ENCODE data around the gene DLX4. TPM values are rescaled to one million over a fixed set of nuclear protein-coding genes. Genes with fewer than 3 reads are reported as not detected.

The DLX4 gene
- total and polyA plus RNA-seq, 2 donors (not counting 3 experiments of a cell fraction or from before 2014, with no cell fraction given): not detected

GRCh38 chr17:49989518-49989880 lies 20.5 kb downstream of the DLX4 start:
- H4K20me1 ChIP-seq (replicated peaks; ENCODE audit: control insufficient read depth, extremely low read depth, insufficient read depth, low read length): no peaks in the 10 kb centered on the region
- ChIA-PET POLR2A (no interaction called here), CTCF (interaction anchor here (1.7 to 7.5 kb wide), 4 partner anchors 7 to 109 kb away, joined by 5 to 63 read pairs (median 10); partner anchors contain the start of gene DLX3)
- BruUV-seq (replicated peaks): no TSS peak
- H3K79me2 ChIP-seq (ENCODE audit: control insufficient read depth, insufficient read depth, low read length): no peaks in the 10 kb centered on the region
- intact Hi-C loops (cut with micrococcal nuclease): no loop called here
- DNase-seq (ENCODE audit: low read depth, low spot score): no peak
- H3K9me1 ChIP-seq (replicated peaks; ENCODE audit: control insufficient read depth, extremely low read depth, insufficient read depth, low read length): no peaks in the 10 kb centered on the region
- no peak for TF ChIP-seq GATA2 (IDR thresholded peaks at IDR 0.05; ENCODE audit: insufficient read depth, insufficient read length, low read depth, low read length)
- no peak for TF ChIP-seq CTCF (IDR thresholded peaks at IDR 0.05; ENCODE audit: extremely low read depth in 1 of 2, insufficient read depth in 1 of 2, low read depth in 1 of 2, low read length in 2 of 2)
- no peak overlapping the region for H2AFZ ChIP-seq (ENCODE audit: low read depth, low read length)
- no peak overlapping the region for H3K9ac ChIP-seq (replicated peaks; ENCODE audit: extremely low read depth, insufficient read depth, low read length)
- no peak overlapping the region for H3K4me2 ChIP-seq (ENCODE audit: insufficient read depth, low read length)
- dilution Hi-C loops (cut with MboI; ENCODE audit: extremely low pct_ligation_motif_present, low sequenced_read_pairs): no loop called here
- H3K27ac ChIP-seq (ENCODE audit: insufficient read depth, low read depth, low read length): no peak overlapping the region
- no peak for FAIRE-seq
- no peaks in the 10 kb centered on the region for H3K36me3 ChIP-seq (ENCODE audit: control insufficient read depth in 2 of 2, extremely low read depth in 1 of 2, insufficient read depth in 2 of 2, low read length in 2 of 2)
- H3K9me3 ChIP-seq (replicated peaks; ENCODE audit: control insufficient read depth, insufficient read depth, low read length): no peaks in the 10 kb centered on the region
- H3K27me3 ChIP-seq (ENCODE audit: control insufficient read depth in 2 of 2, insufficient read depth in 2 of 2, low read length in 2 of 2): peaks cover 43 to 55% of the 10 kb centered on the region in 2 experiments
- H3K4me1 ChIP-seq (ENCODE audit: control insufficient read depth, extremely low read depth, insufficient read depth, low read length): no peaks in the 10 kb centered on the region
- no peak overlapping the region for H3K4me3 ChIP-seq (replicated peaks in 1 of 3; ENCODE audit: insufficient read depth in 1 of 3, low read depth in 1 of 3, low read length in 3 of 3)

- H3K9ac ChIP-seq (replicated peaks; ENCODE audit: extremely low read depth, insufficient read depth, low read length): no peak overlapping the region
- POLR2A ChIA-PET: no interaction called here
- no peak overlapping the region for H2AFZ ChIP-seq (ENCODE audit: low read depth, low read length)
- no peak overlapping the region for H3K4me3 ChIP-seq (replicated peaks in 1 of 3; ENCODE audit: insufficient read depth in 1 of 3, low read depth in 1 of 3, low read length in 3 of 3)
- FAIRE-seq: no peak
- no peak overlapping the region for H3K4me2 ChIP-seq (ENCODE audit: insufficient read depth, low read length)
- H3K4me1 ChIP-seq (ENCODE audit: control insufficient read depth, extremely low read depth, insufficient read depth, low read length): no peaks in the 10 kb centered on the region
- no peak overlapping the region for H3K27ac ChIP-seq (ENCODE audit: insufficient read depth, low read depth, low read length)
- no TSS peak for BruUV-seq (replicated peaks)
- no peaks in the 10 kb centered on the region for H3K9me3 ChIP-seq (replicated peaks; ENCODE audit: control insufficient read depth, insufficient read depth, low read length)
- no peaks in the 10 kb centered on the region for H4K20me1 ChIP-seq (replicated peaks; ENCODE audit: control insufficient read depth, extremely low read depth, insufficient read depth, low read length)
- H3K9me1 ChIP-seq (replicated peaks; ENCODE audit: control insufficient read depth, extremely low read depth, insufficient read depth, low read length): no peaks in the 10 kb centered on the region
- dilution Hi-C loops (cut with MboI; ENCODE audit: extremely low pct_ligation_motif_present, low sequenced_read_pairs): no loop called here
- CTCF ChIA-PET: interaction anchor here (0.8 to 7.5 kb wide), 5 partner anchors 6 to 434 kb away, joined by 3 to 63 read pairs (median 9); partner anchors contain the start of gene DLX3
- DNase-seq (ENCODE audit: low read depth, low spot score): no peak
- H3K79me2 ChIP-seq (ENCODE audit: control insufficient read depth, insufficient read depth, low read length): no peaks in the 10 kb centered on the region
- intact Hi-C loops (cut with micrococcal nuclease): no loop called here
- peaks cover 52 to 60% of the 10 kb centered on the region in 2 experiments for H3K27me3 ChIP-seq (ENCODE audit: control insufficient read depth in 2 of 2, insufficient read depth in 2 of 2, low read length in 2 of 2)
- TF ChIP-seq POLR2A (IDR thresholded peaks at IDR 0.05; ENCODE audit: low read depth, low read length) (no peak), GATA2 (IDR thresholded peaks at IDR 0.05; ENCODE audit: insufficient read depth, insufficient read length, low read depth, low read length) (no peak), CTCF (IDR thresholded peaks at IDR 0.05; ENCODE audit: extremely low read depth in 1 of 2, insufficient read depth in 1 of 2, low read depth in 1 of 2, low read length in 2 of 2) (no peak), JUN (IDR thresholded peaks at IDR 0.05; ENCODE audit: borderline replicate concordance, insufficient read depth, insufficient read length, low read depth) (no peak), MYC (IDR thresholded peaks at IDR 0.05; ENCODE audit: low read depth, low read length) (no peak), EZH2 (IDR thresholded peaks at IDR 0.05; ENCODE audit: borderline replicate concordance, low read depth, low read length, severe bottlenecking) (no peak), MAX (IDR thresholded peaks at IDR 0.05; ENCODE audit: insufficient read depth, insufficient read length) (no peak), POLR2AphosphoS5 (IDR thresholded peaks at IDR 0.05; ENCODE audit: insufficient read depth, low read depth, low read length) (no peak), FOS (IDR thresholded peaks at IDR 0.05; ENCODE audit: borderline replicate concordance, insufficient read depth, low read length) (no peak)
- H3K36me3 ChIP-seq (ENCODE audit: control insufficient read depth in 2 of 2, extremely low read depth in 1 of 2, insufficient read depth in 2 of 2, low read length in 2 of 2): no peaks in the 10 kb centered on the region
Observed at GRCh38 chr17:49990331-49990730, 21.3 kb downstream of the DLX4 start.

Measured in endothelial cell of umbilical vein (primary cell).